NCI-H82 (cell line): ENCODE measurements around the gene RDH11.
"Not testable (repeated sequence)": the region's sequence is repeated elsewhere in the genome, so short reads cannot be mapped to it uniquely, and the experiment has no call there.

ENCODE experiments used
- DNase-seq: peaks from one replicate; lab custom pipeline; 2025; lab: John Stamatoyannopoulos, UW

The RDH11 gene

GRCh38 chr14:67695394-67695949, at the start of gene RDH11:
TSS of gene RDH11 (minus strand) at chr14:67695764. CDS start at chr14:67695703, 61 bp downstream.
- DNase-seq: peak; percentile 97

- DNase-seq: no peak
Measured at GRCh38 chr14:67744046-67744445, 48.5 kb upstream of the RDH11 start.

- DNase-seq: peak; percentile 20
Measured at GRCh38 chr14:67738740-67739504, 43.4 kb upstream of the RDH11 start.

GRCh38 chr14:67736771-67737170, 41.2 kb upstream of the RDH11 start:
- no peak for DNase-seq

- no peak for DNase-seq
Measured at GRCh38 chr14:67735336-67736147, 40.0 kb upstream of the RDH11 start.

GRCh38 chr14:67734675-67735074, 39.1 kb upstream of the RDH11 start:
- no peak for DNase-seq

- DNase-seq: no peak
Measured at GRCh38 chr14:67733616-67734015, 38.1 kb upstream of the RDH11 start.

GRCh38 chr14:67729072-67729885, 33.7 kb upstream of the RDH11 start:
- no peak for DNase-seq

GRCh38 chr14:67728258-67728657, 32.7 kb upstream of the RDH11 start:
- no peak for DNase-seq

GRCh38 chr14:67727361-67727760, 31.8 kb upstream of the RDH11 start:
- DNase-seq: no peak

GRCh38 chr14:67725171-67725570, 29.6 kb upstream of the RDH11 start:
- no peak for DNase-seq

GRCh38 chr14:67722293-67722692, 26.7 kb upstream of the RDH11 start:
- peak; percentile 68 for DNase-seq

- DNase-seq: no peak
Measured at GRCh38 chr14:67721875-67722274, 26.3 kb upstream of the RDH11 start.

GRCh38 chr14:67719866-67720265, 24.3 kb upstream of the RDH11 start:
- DNase-seq: no peak

- not testable (repeated sequence) for DNase-seq
Measured at GRCh38 chr14:67719385-67719784, 23.8 kb upstream of the RDH11 start.

GRCh38 chr14:67718265-67718664, 22.7 kb upstream of the RDH11 start:
- no peak for DNase-seq

- peak; percentile 53 for DNase-seq
Measured at GRCh38 chr14:67717048-67717447, 21.5 kb upstream of the RDH11 start.

GRCh38 chr14:67710209-67710608, 14.6 kb upstream of the RDH11 start:
- DNase-seq: peak; percentile 18

- not testable (repeated sequence) for DNase-seq
Measured at GRCh38 chr14:67709796-67710195, 14.2 kb upstream of the RDH11 start.

- DNase-seq: not testable (repeated sequence)
Measured at GRCh38 chr14:67709346-67709745, 13.8 kb upstream of the RDH11 start.

GRCh38 chr14:67705211-67705610, 9.6 kb upstream of the RDH11 start:
- no peak for DNase-seq

GRCh38 chr14:67704484-67705089, 9.0 kb upstream of the RDH11 start:
- DNase-seq: peak; percentile 67
